Liver (tissue), 9 donors: ENCODE data around the gene GPR87. TPM values are rescaled to one million over a fixed set of nuclear protein-coding genes. Genes with fewer than 3 reads are reported as not detected.

Experiments
- DNase-seq: peaks from one replicate; pipeline ENCODE4 v3.0.0-alpha.2; 2017; ENCODE audit warnings: low spot score
- H3K27ac ChIP-seq, 2 donors: one replicate each; pipeline ENCODE4 v1.7.0; 2013; ENCODE audit warnings: inconsistent platforms in 2 of 2, low read length in 2 of 2, control low read depth in 1 of 2, low read depth in 1 of 2, mild to moderate bottlenecking in 1 of 2
- H3K27me3 ChIP-seq, 4 donors: one replicate each; pipeline versions ENCODE4 v1.6.1 to v1.7.0; 2013; ENCODE audit warnings: low read length in 3 of 4, inconsistent platforms in 1 of 4, mild to moderate bottlenecking in 1 of 4, moderate library complexity in 1 of 4; ENCODE audit not compliant: control insufficient read depth in 4 of 4, insufficient read depth in 4 of 4
- H3K36me3 ChIP-seq, 4 donors: one replicate each; pipeline versions ENCODE4 v1.6.1 to v1.7.0; 2013; ENCODE audit warnings: low read length in 3 of 4, mild to moderate bottlenecking in 3 of 4, low read depth in 1 of 4, moderate library complexity in 1 of 4; ENCODE audit not compliant: control insufficient read depth in 4 of 4, insufficient read depth in 3 of 4
- H3K4me1 ChIP-seq, 4 donors: one replicate each; pipeline versions ENCODE4 v1.6.1 to v1.7.0; 2013; ENCODE audit warnings: low read length in 3 of 4, mild to moderate bottlenecking in 3 of 4, moderate library complexity in 1 of 4; ENCODE audit not compliant: control insufficient read depth in 4 of 4, insufficient read depth in 4 of 4
- H3K4me3 ChIP-seq, 3 donors: one replicate each; pipeline versions ENCODE4 v1.6.1 to v1.7.0; 2013; ENCODE audit warnings: low read length in 3 of 3, control low read depth in 1 of 3, low read depth in 1 of 3, mild to moderate bottlenecking in 1 of 3
- H3K9ac ChIP-seq, 2 donors: one replicate each; pipeline ENCODE4 v1.7.0; 2013; ENCODE audit warnings: low read length in 2 of 2, mild to moderate bottlenecking in 2 of 2, moderate library complexity in 2 of 2, control low read depth in 1 of 2, low read depth in 1 of 2
- H3K9me3 ChIP-seq, 4 donors: one replicate each; pipeline versions ENCODE4 v1.6.1 to v1.7.0; 2013; ENCODE audit warnings: low read length in 3 of 4; ENCODE audit not compliant: control insufficient read depth in 4 of 4
- ATF3 ChIP-seq: IDR thresholded peaks from 2 replicates; pipeline ENCODE4 v1.6.1; 2016; ENCODE audit warnings: antibody characterized with exemption
- CTCF ChIP-seq: fragments of 150-350 bp; IDR thresholded peaks from 2 replicates; pipeline ENCODE4 v1.5.1; 2017; ENCODE audit warnings: improper control_type of control experiment, low read depth, low read length; ENCODE audit not compliant: missing input control
- EGR1 ChIP-seq, 2 donors: IDR thresholded peaks; 2 replicates each; pipeline ENCODE4 v1.6.1; 2016 to 2018; ENCODE audit warnings: antibody characterized with exemption in 2 of 2, low read depth in 2 of 2
- FOXA1 ChIP-seq: IDR thresholded peaks from 2 replicates; pipeline ENCODE4 v1.6.1; 2016; ENCODE audit warnings: antibody characterized with exemption
- FOXA2 ChIP-seq: IDR thresholded peaks from 2 replicates; pipeline ENCODE4 v1.6.1; 2016; ENCODE audit warnings: antibody characterized with exemption
- GABPA ChIP-seq, 2 donors: IDR thresholded peaks in 1 of 2; conservative IDR thresholded peaks in 1 of 2; 2 replicates each; pipeline ENCODE4 v1.6.1; 2016; ENCODE audit warnings: antibody characterized with exemption in 2 of 2, mild to moderate bottlenecking in 1 of 2, moderate library complexity in 1 of 2
- HNF4A ChIP-seq, 2 donors: conservative IDR thresholded peaks; 2 replicates each; pipeline ENCODE4 v1.6.1; 2016; ENCODE audit warnings: antibody characterized with exemption in 2 of 2, mild to moderate bottlenecking in 2 of 2
- JUND ChIP-seq, 2 donors: IDR thresholded peaks; 2 replicates each; pipeline ENCODE4 v1.6.1; 2016; ENCODE audit warnings: antibody characterized with exemption in 2 of 2
- MAX ChIP-seq: IDR thresholded peaks from 2 replicates; pipeline ENCODE4 v1.6.1; 2016; ENCODE audit warnings: antibody characterized with exemption
- NR2F2 ChIP-seq: IDR thresholded peaks from 2 replicates; pipeline ENCODE4 v1.6.1; 2016; ENCODE audit warnings: antibody characterized with exemption
- RAD21 ChIP-seq, 2 donors: IDR thresholded peaks; 2 replicates each; pipeline ENCODE4 v1.6.1; 2016; ENCODE audit warnings: antibody characterized with exemption in 2 of 2, mild to moderate bottlenecking in 2 of 2
- RXRA ChIP-seq, 2 donors: IDR thresholded peaks; 2 replicates each; pipeline ENCODE4 v1.6.1; 2017 to 2018; ENCODE audit warnings: antibody characterized with exemption in 2 of 2, mild to moderate bottlenecking in 1 of 2
- SP1 ChIP-seq: IDR thresholded peaks from 2 replicates; pipeline ENCODE4 v1.6.1; 2018; ENCODE audit warnings: antibody characterized with exemption, mild to moderate bottlenecking
- TAF1 ChIP-seq: conservative IDR thresholded peaks from 2 replicates; pipeline ENCODE4 v1.6.1; 2016; ENCODE audit warnings: antibody characterized with exemption, mild to moderate bottlenecking
- YY1 ChIP-seq: IDR thresholded peaks from 2 replicates; pipeline ENCODE4 v1.6.1; 2016; ENCODE audit warnings: antibody characterized with exemption, mild to moderate bottlenecking
- ZBTB33 ChIP-seq: IDR thresholded peaks from 2 replicates; pipeline ENCODE4 v1.6.1; 2016; ENCODE audit warnings: antibody characterized with exemption
- WGBS: extraction: QIAGEN DNeasy Blood & Tissue Kit; methylation state at CpG from one replicate; pipeline ENCODE4 v1.1.7; 2013; 5-methylcytosine and 5-hydroxymethylcytosine counted together
- polyA plus RNA-seq, 2 donors: library from polyadenylated mRNA; stranded (reverse) in 1 of 2; unstranded in 1 of 2; fragments of 200-250 nt in 1 of 2; fragments of >200 nt in 1 of 2; fragmentation: Nextera tagmentation in 1 of 2; extraction: Ambion mirVana in 1 of 2; gene quantifications; one replicate each; pipeline versions ENCODE4 v1.2.1 to v1.2.3, GENCODE V29; 2013 to 2015
- total RNA-seq, 2 donors: library from RNA; depleted of rRNA; stranded (reverse); fragments of >200 nt; gene quantifications; one replicate each; pipeline ENCODE4 v1.2.3, GENCODE V29; 2014
- donor health status: healthy.
- donor health status: healthy.
- donor health status: healthy.
- donor health status: healthy.
- donor health status: healthy.

Gene GPR87
- total and polyA plus RNA-seq, 4 donors: not detected

- no peak for DNase-seq
- no peaks in the 10 kb centered on the region for H3K36me3 ChIP-seq
- TF ChIP-seq GABPA (IDR thresholded peaks at IDR 0.05 in 1 of 2, conservative IDR thresholded peaks at IDR 0.05 in 1 of 2) (no peak), FOXA2 (no peak), RXRA (IDR thresholded peaks at IDR 0.05) (no peak), ATF3 (no peak), MAX (no peak), HNF4A (conservative IDR thresholded peaks at IDR 0.05) (no peak), RAD21 (IDR thresholded peaks at IDR 0.05) (no peak)
- H3K27ac ChIP-seq: no peak overlapping the region
- no peaks in the 10 kb centered on the region for H3K9me3 ChIP-seq
- WGBS: 94% methylated on average over 5 of the region's 5 CpGs
- no peak overlapping the region for H3K9ac ChIP-seq
- H3K4me1 ChIP-seq: no peaks in the 10 kb centered on the region
- H3K4me3 ChIP-seq: no peak overlapping the region
- no peaks in the 10 kb centered on the region for H3K27me3 ChIP-seq
These were observed 2.0 kb downstream of the GPR87 start for GRCh38 chr3:151314593-151314992.

GRCh38 chr3:151314137-151314536 lies 2.5 kb downstream of the GPR87 start:
- H3K36me3 ChIP-seq: no peaks in the 10 kb centered on the region
- DNase-seq: no peak
- no peaks in the 10 kb centered on the region for H3K4me1 ChIP-seq
- H3K4me3 ChIP-seq: no peak overlapping the region
- WGBS: 99% methylated on average over 2 of the region's 2 CpGs
- H3K9me3 ChIP-seq: no peaks in the 10 kb centered on the region
- H3K9ac ChIP-seq: no peak overlapping the region
- TF ChIP-seq GABPA (IDR thresholded peaks at IDR 0.05 in 1 of 2, conservative IDR thresholded peaks at IDR 0.05 in 1 of 2) (no peak), YY1 (no peak), ATF3 (no peak)
- no peak overlapping the region for H3K27ac ChIP-seq
- H3K27me3 ChIP-seq: no peaks in the 10 kb centered on the region

GRCh38 chr3:151312972-151313371 lies 3.6 kb downstream of the GPR87 start:
- H3K9ac ChIP-seq: no peak overlapping the region
- no peaks in the 10 kb centered on the region for H3K4me1 ChIP-seq
- DNase-seq: no peak
- H3K27ac ChIP-seq: no peak overlapping the region
- TF ChIP-seq MAX: no peak
- no peak for TF ChIP-seq NR2F2
- TF ChIP-seq FOXA1: no peak
- TF ChIP-seq ATF3: no peak
- TF ChIP-seq SP1: no peak
- TF ChIP-seq JUND (IDR thresholded peaks at IDR 0.05): no peak
- no peak for TF ChIP-seq YY1
- no peak for TF ChIP-seq ZBTB33
- no peak for TF ChIP-seq FOXA2
- TF ChIP-seq TAF1: no peak
- TF ChIP-seq EGR1 (IDR thresholded peaks at IDR 0.05; ENCODE audit: low read depth in 2 of 2): no peak
- no peak for TF ChIP-seq CTCF
- WGBS: 86% methylated on average over 3 of the region's 3 CpGs
- H3K9me3 ChIP-seq: no peaks in the 10 kb centered on the region
- no peaks in the 10 kb centered on the region for H3K36me3 ChIP-seq
- no peaks in the 10 kb centered on the region for H3K27me3 ChIP-seq
- H3K4me3 ChIP-seq: no peak overlapping the region
